HG02642 (cell line): Measurements from ENCODE around the gene COX14.
"Not testable (repeated sequence)": the region's sequence is repeated elsewhere in the genome, so short reads cannot be mapped to it uniquely, and the experiment has no call there.

Source experiments
- ATAC-seq: cut with Tn5 transposase; IDR thresholded peaks from one replicate; pipeline ENCODE4 v1.9.1; 2021; ENCODE audit warnings: mild to moderate bottlenecking; ENCODE audit not compliant: unreplicated experiment, poor library complexity

The COX14 gene

GRCh38 chr12:50106907-50107306, 5.1 kb upstream of the COX14 start:
- no peak for ATAC-seq

GRCh38 chr12:50107416-50108268, 4.4 kb upstream of the COX14 start:
- ATAC-seq = no peak

DNA sequence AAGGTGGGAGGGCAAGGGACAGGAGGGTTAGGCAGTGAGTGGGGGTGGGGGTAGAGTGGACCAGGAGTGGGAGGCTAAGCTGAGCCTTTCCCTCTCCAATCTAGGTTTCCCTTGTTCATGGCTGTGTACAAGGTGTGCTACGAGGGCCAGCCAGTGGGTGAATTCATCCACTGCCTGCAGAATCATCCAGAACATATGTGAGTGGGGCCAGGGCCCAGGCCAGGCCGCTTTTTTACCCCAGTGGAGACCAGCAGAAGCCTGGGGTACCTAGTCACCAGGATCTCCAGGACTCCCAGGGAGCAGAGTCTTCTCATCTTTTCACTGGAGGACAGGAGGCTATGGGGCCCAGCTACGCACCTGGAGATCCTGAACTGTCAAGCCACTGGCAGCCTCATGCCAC, 2.7 kb upstream of the COX14 start:
- no peak for ATAC-seq

- ATAC-seq = no peak
These were observed 1.8 kb upstream of the COX14 start for GRCh38 chr12:50110127-50110761.

- no peak for ATAC-seq
These were observed 1.2 kb upstream of the COX14 start for GRCh38 chr12:50110762-50111351.

- ATAC-seq = peak; percentile 2
These were observed 692 bp upstream of the COX14 start for GRCh38 chr12:50111395-50111692.

- no peak for ATAC-seq
These were observed 601 bp downstream of the COX14 start for GRCh38 chr12:50112456-50113218.

- ATAC-seq = no peak
These were observed 5.1 kb downstream of the COX14 start for GRCh38 chr12:50117057-50117622.

DNA sequence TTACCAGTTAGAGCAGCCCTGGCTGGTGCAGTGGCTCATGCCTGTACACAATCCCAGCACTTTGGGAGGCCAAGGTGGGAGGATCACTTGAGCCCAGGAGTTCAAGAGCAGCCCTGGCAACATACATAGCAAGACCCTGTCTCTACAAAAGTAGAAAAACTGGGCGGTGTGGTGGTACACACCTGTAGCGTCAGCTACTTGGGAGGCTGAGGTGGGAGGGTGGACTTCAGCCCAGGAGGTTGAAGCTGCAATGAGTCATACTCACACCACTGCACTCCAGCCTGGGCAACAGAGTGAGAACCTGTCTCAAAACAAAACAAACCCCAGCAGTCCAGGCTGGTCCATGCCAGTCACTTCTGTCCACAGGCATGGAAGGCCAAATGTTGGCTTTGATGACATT, 7.4 kb downstream of the COX14 start:
- ATAC-seq = no peak

DNA sequence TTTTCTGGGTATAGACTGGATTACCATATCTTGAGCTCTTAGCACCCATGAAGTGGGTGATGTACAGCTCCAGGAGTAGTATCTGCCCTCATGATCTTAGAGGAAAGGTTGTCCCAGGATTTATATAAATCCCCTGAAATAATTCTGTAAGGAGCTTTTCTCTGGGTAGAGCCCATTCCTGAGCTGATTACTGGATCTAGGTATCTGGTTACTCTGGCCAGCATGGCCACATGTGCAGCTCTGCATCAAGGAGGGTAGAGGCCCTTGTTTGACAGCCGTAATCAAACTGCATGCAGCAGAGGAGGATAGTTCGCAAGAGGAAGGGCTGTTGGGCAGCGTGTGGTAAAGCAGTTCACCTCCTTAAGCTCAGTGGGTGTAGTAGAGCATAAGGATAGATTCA, 8.5 kb downstream of the COX14 start:
- ATAC-seq = no peak

DNA sequence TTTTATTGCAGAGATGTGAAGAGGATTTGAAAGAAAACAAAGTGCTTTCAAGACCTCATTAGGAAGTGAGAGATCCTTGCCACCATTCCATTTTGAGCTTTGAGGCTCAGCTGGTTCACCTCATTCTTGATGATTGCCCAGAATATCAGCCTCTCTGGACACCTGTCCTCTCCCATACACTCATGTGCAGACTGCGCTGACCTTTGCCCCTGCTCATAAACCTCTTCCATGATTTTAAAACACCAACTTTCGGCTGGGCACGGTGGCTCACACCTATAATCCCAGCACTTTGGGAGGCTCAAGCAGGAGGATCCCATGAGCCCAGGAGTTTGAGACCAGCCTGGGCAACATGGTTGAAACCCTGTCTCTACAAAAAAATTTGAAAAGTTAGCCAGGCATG, 8.9 kb downstream of the COX14 start:
- ATAC-seq = no peak

DNA sequence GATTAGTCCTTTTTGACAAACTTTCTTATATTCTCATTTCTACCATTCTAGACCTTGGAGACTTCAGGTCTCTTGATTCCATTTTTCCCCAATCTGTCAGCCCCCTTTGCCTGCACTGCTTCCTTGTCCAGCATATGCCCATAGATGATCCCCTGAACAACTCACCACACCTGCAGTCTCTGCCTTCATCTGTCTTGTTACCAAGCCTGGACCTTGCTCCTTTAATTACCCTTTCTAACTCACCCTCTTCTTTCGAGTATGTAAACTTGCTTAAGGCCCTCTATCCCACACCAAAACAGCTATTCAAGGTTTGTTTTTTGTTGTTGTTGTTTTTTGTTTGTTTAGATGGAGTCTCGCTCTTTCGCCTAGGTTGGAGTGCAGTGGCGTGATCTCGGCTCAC, 9.6 kb downstream of the COX14 start:
- ATAC-seq = no peak

DNA sequence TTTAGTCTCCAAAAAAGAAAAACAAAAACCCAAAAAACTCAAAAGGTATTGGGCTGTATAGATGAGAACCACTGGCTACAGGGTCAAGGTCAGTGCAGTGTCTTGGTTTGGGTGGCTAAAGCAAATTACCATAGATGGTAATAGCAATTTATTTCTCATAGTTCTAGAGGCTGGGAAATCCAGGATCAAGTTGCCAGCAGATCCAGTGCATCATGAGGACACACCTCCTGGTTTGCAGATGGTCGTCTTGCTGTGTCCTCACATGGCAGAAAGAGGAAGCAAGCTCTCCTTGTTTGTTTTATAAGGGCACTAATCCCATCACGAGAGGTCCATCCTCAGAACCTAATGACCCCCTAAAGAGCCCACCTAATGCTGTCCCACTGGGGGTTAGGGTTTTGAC, 11.2 kb downstream of the COX14 start:
- ATAC-seq = no peak

- no peak for ATAC-seq
These were observed 15.5 kb downstream of the COX14 start for GRCh38 chr12:50127546-50127945.

DNA sequence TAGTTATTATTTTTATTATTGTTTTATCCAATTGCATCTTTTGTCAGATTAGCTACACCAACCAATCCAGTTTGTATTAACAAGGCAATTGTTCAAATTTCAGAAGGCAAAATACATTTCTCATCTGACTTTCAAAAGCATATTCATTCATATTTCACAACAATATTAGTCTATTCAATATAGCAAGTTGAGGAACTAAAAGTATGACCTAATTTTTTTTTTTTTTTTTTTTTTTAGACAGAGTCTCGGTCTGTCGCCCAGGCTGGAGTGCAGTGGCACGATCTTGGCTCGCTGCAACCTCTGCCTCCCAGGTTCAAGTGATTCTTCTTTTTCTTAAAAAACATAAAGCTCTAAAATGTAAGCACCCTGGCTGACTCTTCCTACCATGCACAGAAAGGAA, 17.3 kb downstream of the COX14 start:
- no peak for ATAC-seq

DNA sequence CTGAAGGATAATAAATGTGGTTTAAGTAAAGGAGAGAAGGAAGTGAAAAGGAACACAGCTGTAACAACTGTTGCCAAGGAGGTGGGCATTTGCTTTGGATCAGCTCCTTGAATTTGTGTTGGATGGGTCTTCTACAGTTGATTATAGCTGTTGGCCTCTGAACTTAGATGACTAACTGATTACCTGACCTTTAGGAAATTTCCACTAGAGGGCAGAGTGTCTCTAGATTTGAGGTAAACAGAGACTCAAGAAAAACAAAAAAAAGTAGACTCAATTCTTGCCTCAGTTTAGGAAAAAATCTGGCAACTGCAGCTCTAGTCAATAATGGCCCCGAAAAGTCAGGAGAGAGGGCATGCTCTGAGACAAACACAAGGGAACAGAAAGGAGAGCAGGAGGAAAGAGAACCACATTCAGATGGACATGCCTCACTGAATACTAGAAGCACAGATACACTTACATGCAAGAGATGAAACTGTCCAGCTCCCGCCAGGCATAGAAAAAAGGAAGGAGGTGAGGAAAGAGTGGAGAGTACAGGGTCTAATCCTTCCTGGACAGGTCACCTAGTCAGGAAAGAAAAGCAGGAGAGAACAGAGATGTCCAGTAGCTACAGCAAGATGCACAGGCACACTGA, 20.6 kb downstream of the COX14 start:
- no peak for ATAC-seq

- ATAC-seq = no peak
These were observed 31.0 kb downstream of the COX14 start for GRCh38 chr12:50142993-50143392.

DNA sequence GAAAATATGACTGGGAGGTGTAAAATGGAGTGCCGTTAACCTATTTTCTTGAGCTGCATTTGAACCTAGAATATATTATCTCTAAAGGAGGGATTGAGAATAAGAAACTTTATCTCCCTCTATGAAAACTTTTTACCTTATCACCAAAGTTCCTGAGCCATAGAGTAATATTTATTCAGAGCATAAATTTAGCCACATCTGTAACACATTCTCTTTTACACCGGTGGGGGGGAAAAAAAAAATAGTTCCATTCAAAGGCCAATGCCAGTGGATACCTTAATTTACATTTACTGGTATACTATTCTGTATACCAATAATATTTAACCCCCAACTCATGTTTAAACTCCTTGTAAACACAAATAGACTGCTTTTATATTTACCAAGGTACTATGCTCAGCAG, 33.4 kb downstream of the COX14 start:
- no peak for ATAC-seq

DNA sequence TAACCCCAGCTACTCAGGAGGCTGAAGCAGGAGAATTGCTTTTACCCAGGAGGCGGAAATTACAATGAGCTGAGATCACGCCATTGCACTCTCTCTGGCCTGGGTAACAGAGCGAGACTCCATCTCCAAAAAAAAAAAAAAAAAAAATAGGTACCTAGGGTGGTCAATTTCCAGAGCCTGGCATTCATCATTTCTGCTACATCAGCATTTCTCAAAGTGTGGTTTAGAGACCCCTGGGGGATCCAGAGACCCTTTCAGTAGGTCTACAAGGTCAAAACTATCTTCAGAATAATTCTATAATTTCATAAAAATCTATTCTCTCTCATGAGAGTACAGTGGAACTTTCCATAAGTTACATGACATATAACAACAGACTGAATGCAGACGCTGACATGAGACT, 35.2 kb downstream of the COX14 start:
- ATAC-seq = no peak

GRCh38 chr12:50148011-50148410, 36.0 kb downstream of the COX14 start:
- not testable (repeated sequence) for ATAC-seq
